Ovary (tissue), 9 donors: Measurements from ENCODE around the gene KDM4C. TPM values are rescaled to one million over a fixed set of nuclear protein-coding genes. Genes with fewer than 3 reads are reported as not detected.
A peak's percentile ranks its signal among the peaks of the same experiment; 100 is the strongest.

ENCODE experiments used
- DNase-seq, 5 donors: peaks; one replicate each; pipeline ENCODE4 v3.0.0-alpha.2; 2019 to 2020
- H3K27ac ChIP-seq, 2 donors: fragments of 200-600 bp; one replicate each; pipeline versions ENCODE4 v1.5.1 to v1.8.0; 2019 to 2022
- H3K27me3 ChIP-seq: fragments of 200-600 bp; one replicate; pipeline ENCODE4 v1.8.0; 2022
- H3K36me3 ChIP-seq: fragments of 200-600 bp; sonication (generic); one replicate; pipeline ENCODE4 v1.5.1; 2019
- H3K4me1 ChIP-seq: one replicate; pipeline ENCODE4 v1.8.1; 2013; ENCODE audit warnings: mild to moderate bottlenecking, moderate library complexity; ENCODE audit not compliant: insufficient read depth
- H3K4me3 ChIP-seq: fragments of 200-600 bp; sonication (generic); one replicate; pipeline ENCODE4 v1.5.1; 2017
- H3K9me3 ChIP-seq, 2 donors: fragments of 200-600 bp in 1 of 2; sonication (generic) in 1 of 2; one replicate each; pipeline versions ENCODE4 v1.5.1 to v1.8.1; 2013 to 2019; ENCODE audit warnings: mild to moderate bottlenecking in 1 of 2, moderate library complexity in 1 of 2
- EP300 ChIP-seq: sonication (generic); formaldehyde crosslinking; IDR thresholded peaks from one replicate; pipeline ENCODE4 v1.6.1; 2017; ENCODE audit warnings: antibody characterized with exemption
- POLR2A ChIP-seq: fragments of 450-650 bp; IDR thresholded peaks from one replicate; pipeline ENCODE4 v1.6.1; 2017; ENCODE audit warnings: antibody characterized with exemption, mild to moderate bottlenecking, moderate library complexity
- WGBS, 3 donors: extraction: QIAGEN DNeasy Blood & Tissue Kit in 1 of 3; methylation state at CpG; one replicate each; pipeline versions ENCODE4 v1.1.5 to v1.1.7; 2013 to 2017; 5-methylcytosine and 5-hydroxymethylcytosine counted together
- intact Hi-C, 4 donors: fragments of 100-400 bp; cut with DNase I; formaldehyde crosslinking; loops; one replicate each; pipeline versions ENCODE4 v1.11.0 to v1.15.1; 2022 to 2023
- polyA plus RNA-seq, 2 donors: library from polyadenylated mRNA; stranded (reverse); fragments of 200-250 nt in 1 of 2; fragments of 350-450 nt in 1 of 2; fragmentation: Illumina TruSeq in 1 of 2; extraction: RNeasy Lipid Tissue Mini Kit (QIAGEN cat#74804) in 1 of 2; gene quantifications; one replicate each; pipeline ENCODE4 v1.2.3, GENCODE V29; 2013 to 2014
- total RNA-seq, 7 donors: library from RNA; depleted of rRNA in 2 of 7; stranded (reverse); fragments of >200 nt in 2 of 7; fragmentation: NEBNext Ultra II Directional in 3 of 7; extraction: Animal tissue kit (Norgen Biotek cat#: 25700) in 3 of 7; gene quantifications; one replicate each; pipeline versions ENCODE4 v1.1.0 to v1.2.4, GENCODE V29; 2016 to 2023
- TF ChIP-seq, protein P1 (sequence below), 3 donors: fragments of 450-650 bp in 2 of 3; fragments of 200-600 bp in 1 of 3; IDR thresholded peaks; one replicate each; pipeline versions ENCODE4 v1.5.1 to v1.8.0; 2016 to 2022; ENCODE audit warnings: antibody characterized with exemption in 3 of 3, mild to moderate bottlenecking in 1 of 3
- donor health status: DM: no; HTN: no; CAD: no; lungs with moderate emphysema.
- donor health status: DM: no; HTN: no; CAD: no.
- donor health status: Bipolar disorder and iron deficiency.
- donor health status: DM: yes; HTN: yes; CAD: no.
- donor health status: DM: no; HTN: no; CAD: no.
- donor health status: DM: yes; HTN: yes; CAD: no.

KDM4C gene
- total and polyA plus RNA-seq, 9 donors = 9.5 to 35.6 (median 26.7) TPM

DNA sequence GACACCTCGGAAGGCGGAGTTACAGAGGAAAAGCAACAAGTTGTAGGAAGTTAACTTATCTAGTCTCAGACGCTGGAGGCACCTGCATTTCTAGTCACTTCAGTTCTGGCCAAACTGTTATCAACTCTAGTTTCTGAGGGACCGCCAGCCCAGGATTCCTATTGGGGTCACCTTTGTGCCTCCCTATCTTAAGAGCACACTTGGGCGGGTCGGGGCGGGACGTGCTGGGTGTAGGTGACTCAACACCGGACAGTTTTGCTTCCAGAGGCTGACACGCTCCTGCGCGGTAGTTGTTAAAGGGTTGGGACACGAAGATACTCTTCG, 679 bp upstream of the KDM4C start:
- intact Hi-C loops = loop anchor here (5.0 to 10.0 kb wide), 4 partner anchors 55 to 1322 kb away; partner anchors contain the start of genes PLGRKT (in 1 of the 4) and UHRF2 (in 1 of the 4)
- 0 to 1% (median 0%) methylated on average over 12 to 14 of the region's 14 CpGs for WGBS, 3 donors
- DNase-seq = peak in 1 of 5 donors; percentile 55
- H3K27me3 ChIP-seq = no peaks in the 10 kb centered on the region
- no peak for TF ChIP-seq POLR2A
- no peak for TF ChIP-seq EP300
- TF ChIP-seq, protein P1, sequence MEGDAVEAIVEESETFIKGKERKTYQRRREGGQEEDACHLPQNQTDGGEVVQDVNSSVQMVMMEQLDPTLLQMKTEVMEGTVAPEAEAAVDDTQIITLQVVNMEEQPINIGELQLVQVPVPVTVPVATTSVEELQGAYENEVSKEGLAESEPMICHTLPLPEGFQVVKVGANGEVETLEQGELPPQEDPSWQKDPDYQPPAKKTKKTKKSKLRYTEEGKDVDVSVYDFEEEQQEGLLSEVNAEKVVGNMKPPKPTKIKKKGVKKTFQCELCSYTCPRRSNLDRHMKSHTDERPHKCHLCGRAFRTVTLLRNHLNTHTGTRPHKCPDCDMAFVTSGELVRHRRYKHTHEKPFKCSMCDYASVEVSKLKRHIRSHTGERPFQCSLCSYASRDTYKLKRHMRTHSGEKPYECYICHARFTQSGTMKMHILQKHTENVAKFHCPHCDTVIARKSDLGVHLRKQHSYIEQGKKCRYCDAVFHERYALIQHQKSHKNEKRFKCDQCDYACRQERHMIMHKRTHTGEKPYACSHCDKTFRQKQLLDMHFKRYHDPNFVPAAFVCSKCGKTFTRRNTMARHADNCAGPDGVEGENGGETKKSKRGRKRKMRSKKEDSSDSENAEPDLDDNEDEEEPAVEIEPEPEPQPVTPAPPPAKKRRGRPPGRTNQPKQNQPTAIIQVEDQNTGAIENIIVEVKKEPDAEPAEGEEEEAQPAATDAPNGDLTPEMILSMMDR (IDR thresholded peaks at IDR 0.05) = no peak
- H3K36me3 ChIP-seq = no peaks in the 10 kb centered on the region
- peak overlapping the region; percentile 87 for H3K4me3 ChIP-seq
- peaks cover 7% of the 10 kb centered on the region for H3K4me1 ChIP-seq
- peak overlapping the region; percentile 82 to 98 for H3K27ac ChIP-seq
- no peaks in the 10 kb centered on the region for H3K9me3 ChIP-seq

DNA sequence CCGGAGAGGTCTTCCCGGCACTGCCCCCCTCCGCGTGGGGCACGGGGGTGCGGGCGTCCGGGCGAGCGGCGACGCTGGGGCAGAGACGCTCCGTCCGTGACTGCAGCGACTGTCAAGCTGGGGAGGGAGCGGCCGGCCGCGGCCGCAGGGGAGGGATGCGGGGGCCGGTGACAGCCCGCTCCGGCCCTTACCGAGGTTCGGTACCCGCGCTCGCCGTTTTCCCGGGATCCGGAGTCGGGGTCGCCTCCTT, 400 bp downstream of the KDM4C start:
- Histone ChIP-seq H3K27me3 (no peaks in the 10 kb centered on the region), H3K36me3 (no peaks in the 10 kb centered on the region), H3K27ac (peak overlapping the region; percentile 82 to 98), H3K9me3 (no peaks in the 10 kb centered on the region), H3K4me3 (peak overlapping the region; percentile 87), H3K4me1 (peaks cover 7% of the 10 kb centered on the region)
- peak in 1 of 5 donors; percentile 66 for DNase-seq
- intact Hi-C loops = loop anchor here (5.0 to 10.0 kb wide), 4 partner anchors 56 to 1323 kb away; partner anchors contain the start of genes PLGRKT (in 1 of the 4) and UHRF2 (in 1 of the 4)
- WGBS, 3 donors = 0 to 1% (median 0%) methylated on average over 30 to 35 of the region's 35 CpGs
- TF ChIP-seq, protein P1 (IDR thresholded peaks at IDR 0.05) = no peak
- TF ChIP-seq EP300 = no peak
- no peak for TF ChIP-seq POLR2A

DNA sequence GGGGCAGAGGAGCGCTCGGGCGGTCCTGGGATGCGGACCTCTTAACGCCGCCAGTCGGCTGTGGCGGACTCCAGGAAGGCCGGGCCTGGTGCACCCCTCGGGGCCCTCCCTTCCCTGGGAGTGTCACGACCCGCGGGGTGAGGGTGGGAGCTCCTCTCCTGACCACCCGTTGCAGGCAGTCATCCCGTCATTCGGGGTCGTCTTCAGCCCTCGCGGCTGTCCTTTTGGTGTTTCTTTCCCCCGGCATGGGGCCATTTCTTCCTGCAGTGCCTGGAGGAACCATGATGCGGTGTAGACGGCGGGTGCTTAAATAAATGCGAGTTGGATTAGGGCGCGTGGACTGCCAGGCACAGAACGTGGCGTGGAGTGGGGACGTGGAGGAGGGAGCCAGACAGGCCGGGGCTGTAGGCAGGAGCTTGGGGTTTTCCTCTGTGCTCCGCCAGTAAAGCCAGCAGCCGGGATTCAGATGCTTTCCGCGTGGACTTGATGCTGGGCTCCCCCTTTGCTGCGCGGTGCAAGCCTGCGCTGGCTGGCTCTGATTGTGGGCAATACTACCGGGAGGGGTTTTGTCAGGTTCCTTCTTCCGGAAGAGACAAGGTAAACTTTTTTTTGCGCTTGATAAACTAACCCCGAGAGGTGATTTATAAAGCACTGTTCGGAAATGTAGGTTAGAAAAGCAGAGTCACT, 868 bp downstream of the KDM4C start:
- intact Hi-C loops = loop anchor here (5.0 to 10.0 kb wide), 4 partner anchors 56 to 1324 kb away; partner anchors contain the start of genes PLGRKT (in 1 of the 4) and UHRF2 (in 1 of the 4)
- no peaks in the 10 kb centered on the region for H3K27me3 ChIP-seq
- 0% methylated on average over 39 to 42 of the region's 42 CpGs for WGBS, 3 donors
- H3K4me3 ChIP-seq = peak overlapping the region; percentile 87
- H3K9me3 ChIP-seq = no peaks in the 10 kb centered on the region
- peak overlapping the region; percentile 82 to 98 for H3K27ac ChIP-seq
- no peaks in the 10 kb centered on the region for H3K36me3 ChIP-seq
- peaks cover 7% of the 10 kb centered on the region for H3K4me1 ChIP-seq
- TF ChIP-seq, protein P1 (IDR thresholded peaks at IDR 0.05) = no peak
- TF ChIP-seq POLR2A (no peak), EP300 (no peak)
- peak; percentile 38 to 66 (median 62) for DNase-seq

DNA sequence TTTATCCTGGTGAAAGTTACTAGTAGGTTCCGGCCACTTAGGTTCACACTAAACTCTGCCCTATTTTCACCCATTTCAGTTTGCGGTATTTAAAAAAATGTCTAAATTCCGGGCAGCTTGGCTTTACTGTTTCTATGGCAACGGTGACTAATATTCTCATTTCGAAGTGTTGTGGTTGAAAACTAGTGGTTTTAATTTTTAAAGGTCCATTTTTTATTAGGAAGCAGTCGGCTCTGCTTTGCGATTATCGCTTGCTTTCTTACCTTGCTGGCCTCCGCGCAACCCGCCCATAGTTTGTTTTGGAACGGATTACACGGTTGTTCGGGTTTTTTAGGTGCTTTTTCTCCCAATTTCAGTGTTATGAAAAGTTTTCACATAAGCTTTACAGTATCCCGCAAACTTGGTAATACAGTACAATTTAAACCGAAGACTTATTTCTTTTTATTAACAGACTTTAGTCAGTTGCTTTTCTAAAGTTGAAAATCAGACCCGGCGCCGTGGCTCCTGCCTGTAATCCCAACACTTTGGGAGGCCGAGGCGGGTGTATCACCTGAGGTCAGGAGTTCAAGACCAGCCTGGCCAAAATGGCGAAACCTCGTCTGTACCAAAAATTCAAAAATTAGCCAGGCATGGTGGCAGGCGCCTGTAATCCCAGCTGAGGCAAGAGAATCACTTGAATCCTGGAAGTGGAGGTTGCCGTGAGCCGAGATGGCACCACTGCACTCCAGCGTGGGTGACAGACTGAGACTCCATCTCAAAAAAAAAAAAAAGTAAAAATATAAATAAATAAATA, 1.6 kb downstream of the KDM4C start:
- H3K27me3 ChIP-seq = no peaks in the 10 kb centered on the region
- no peaks in the 10 kb centered on the region for H3K36me3 ChIP-seq
- peak overlapping the region; percentile 87 for H3K4me3 ChIP-seq
- no peaks in the 10 kb centered on the region for H3K9me3 ChIP-seq
- peak overlapping the region; percentile 82 to 98 for H3K27ac ChIP-seq
- 15 to 25% (median 23%) methylated on average over 27 of the region's 27 CpGs for WGBS, 3 donors
- DNase-seq = peak in 3 of 5 donors; percentile 23 to 39 (median 38)
- intact Hi-C loops = loop anchor here (5.0 to 10.0 kb wide), 4 partner anchors 57 to 1325 kb away; partner anchors contain the start of genes PLGRKT (in 1 of the 4) and UHRF2 (in 1 of the 4)
- TF ChIP-seq, protein P1 (IDR thresholded peaks at IDR 0.05) = no peak
- TF ChIP-seq EP300 = no peak
- TF ChIP-seq POLR2A = no peak
- peaks cover 7% of the 10 kb centered on the region for H3K4me1 ChIP-seq
